ENCODE results near the gene RESP18. TPM values are rescaled to one million over a fixed set of nuclear protein-coding genes. Genes with fewer than 3 reads are reported as not detected.

Gene RESP18
- total RNA-seq, 4 donors from 2014 or later, result not detected

DNA sequence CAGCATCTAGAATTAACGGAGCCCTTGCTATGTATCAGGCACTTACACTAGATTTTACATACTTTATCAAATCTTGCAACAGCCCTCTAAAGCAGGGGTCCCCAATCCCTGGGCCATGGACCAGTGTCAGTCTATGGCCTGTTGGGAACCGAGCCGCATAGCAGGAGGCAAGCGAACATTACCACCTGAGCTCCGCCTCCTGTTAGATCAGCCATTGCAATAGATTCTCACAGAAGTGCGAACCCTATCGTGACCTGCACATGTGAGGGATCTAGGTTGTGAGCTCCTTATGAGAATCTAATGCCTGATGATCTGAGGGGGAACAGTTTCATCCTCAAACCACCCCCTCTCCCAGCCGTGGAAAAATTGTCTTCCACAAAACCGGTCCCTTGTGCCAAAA lies 39.9 kb downstream of the RESP18 start:
- H3K27me3 ChIP-seq, result no peaks in the 10 kb centered on the region
- H3K36me3 ChIP-seq, result no peaks in the 10 kb centered on the region
- H3K4me1 ChIP-seq, result peaks cover 0 to 52% (median 22%) of the 10 kb centered on the region in 4 donors
- no peak overlapping the region for H3K4me3 ChIP-seq
- peak overlapping the region in 2 of 4 donors; percentile 99 to 100 for H3K27ac ChIP-seq
- H3K9me3 ChIP-seq, result no peaks in the 10 kb centered on the region
- TF ChIP-seq POLR2A (IDR thresholded peaks at IDR 0.05) (no peak), EP300 (IDR thresholded peaks at IDR 0.05) (no peak), CTCF (IDR thresholded peaks at IDR 0.05) (no peak)
- WGBS, 2 donors, result 88 to 93% methylated on average over 9 of the region's 9 CpGs
- no peak for DNase-seq (ENCODE audit: low spot score in 2 of 2)

DNA sequence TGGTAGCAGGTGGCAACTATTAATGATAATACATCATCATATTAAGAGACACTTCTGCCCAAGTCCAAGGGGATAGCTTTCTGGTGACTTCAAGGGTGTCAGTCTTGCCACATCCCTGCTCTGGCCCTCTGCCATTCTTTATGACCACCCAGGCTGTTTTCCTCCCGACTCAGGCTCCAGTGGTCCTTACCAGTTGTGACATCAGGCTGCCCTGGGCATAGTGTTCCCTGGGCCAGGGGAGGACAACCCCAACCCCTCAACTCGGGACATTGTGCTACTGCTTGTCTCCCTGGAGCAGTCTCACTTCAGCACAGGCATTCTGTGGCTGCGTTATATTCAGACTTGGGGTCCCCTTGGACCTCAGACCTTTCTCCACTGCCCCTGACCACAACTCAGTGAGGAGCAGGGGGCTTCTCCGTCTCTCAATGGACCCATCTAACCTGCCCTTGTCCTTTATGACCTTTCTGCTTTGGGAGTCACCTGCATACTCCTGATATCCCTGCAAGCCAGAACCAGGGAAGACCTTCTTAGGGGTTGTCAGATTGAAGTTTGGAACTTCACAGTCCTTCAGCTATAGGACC lies 40.5 kb downstream of the RESP18 start:
- H3K4me3 ChIP-seq, result no peak overlapping the region
- H3K27me3 ChIP-seq, result no peaks in the 10 kb centered on the region
- H3K4me1 ChIP-seq, result peaks cover 0 to 58% (median 28%) of the 10 kb centered on the region in 4 donors
- H3K36me3 ChIP-seq, result no peaks in the 10 kb centered on the region
- no peak for DNase-seq (ENCODE audit: low spot score in 2 of 2)
- H3K9me3 ChIP-seq, result no peaks in the 10 kb centered on the region
- TF ChIP-seq POLR2A (IDR thresholded peaks at IDR 0.05), result no peak
- TF ChIP-seq EP300 (IDR thresholded peaks at IDR 0.05), result no peak
- 65 to 83% methylated on average over 4 of the region's 4 CpGs for WGBS, 2 donors
- H3K27ac ChIP-seq, result peak overlapping the region in 3 of 4 donors; percentile 99 to 100 (median 100)

- Histone ChIP-seq H3K4me1 (peaks cover 0 to 64% (median 32%) of the 10 kb centered on the region in 4 donors), H3K4me3 (no peak overlapping the region), H3K27ac (peak overlapping the region in 3 of 4 donors; percentile 99 to 100 (median 100)), H3K9me3 (no peaks in the 10 kb centered on the region), H3K27me3 (no peaks in the 10 kb centered on the region), H3K36me3 (no peaks in the 10 kb centered on the region)
- TF ChIP-seq POLR2A (IDR thresholded peaks at IDR 0.05) (no peak), CTCF (IDR thresholded peaks at IDR 0.05) (no peak), EP300 (IDR thresholded peaks at IDR 0.05) (no peak)
- no peak for DNase-seq (ENCODE audit: low spot score in 2 of 2)
- 84 to 88% methylated on average over 7 of the region's 7 CpGs for WGBS, 2 donors
These were observed 41.1 kb downstream of the RESP18 start for GRCh38 chr2:219291394-219291793.

GRCh38 chr2:219290381-219291171 lies 42.0 kb downstream of the RESP18 start:
- 75 to 82% methylated on average over 16 of the region's 16 CpGs for WGBS, 2 donors
- Histone ChIP-seq H3K9me3 (no peaks in the 10 kb centered on the region), H3K4me1 (peaks cover 0 to 72% (median 38%) of the 10 kb centered on the region in 4 donors)

More at GRCh38 chr2:219290381-219291171, 42.0 kb downstream of the RESP18 start:
- TF ChIP-seq CTCF (IDR thresholded peaks at IDR 0.05) (no peak), EP300 (IDR thresholded peaks at IDR 0.05) (no peak), POLR2A (IDR thresholded peaks at IDR 0.05) (no peak)
- Histone ChIP-seq H3K27ac (peak overlapping the region; percentile 80 to 100 (median 100)), H3K36me3 (peaks cover 0 to 1% (median 0%) of the 10 kb centered on the region in 3 donors), H3K27me3 (no peaks in the 10 kb centered on the region), H3K4me3 (no peak overlapping the region)
- no peak for DNase-seq (ENCODE audit: low spot score in 2 of 2)

Data from tibial nerve (tissue), 4 donors.